Uterus (tissue), 2 donors: Measurements from ENCODE around the gene TSPO2.

Experiments
- POLR2A ChIP-seq, 2 donors: fragments of 450-650 bp; IDR thresholded peaks; one replicate each; pipeline ENCODE4 v1.6.1; 2016; ENCODE audit warnings: antibody characterized with exemption in 2 of 2, mild to moderate bottlenecking in 1 of 2, moderate library complexity in 1 of 2
- TF ChIP-seq, protein P1 (sequence below), 4 experiments: fragments of 200-600 bp in 2 of 4; fragments of 450-650 bp in 2 of 4; sonication (generic) in 2 of 4; IDR thresholded peaks; one replicate each; pipeline ENCODE4 v1.5.1; 2016 to 2019; ENCODE audit warnings: antibody characterized with exemption in 4 of 4, mild to moderate bottlenecking in 2 of 4, moderate library complexity in 1 of 4

GRCh38 chr6:41065550-41066026, 23.3 kb downstream of the TSPO2 start:
- TF ChIP-seq, protein P1, sequence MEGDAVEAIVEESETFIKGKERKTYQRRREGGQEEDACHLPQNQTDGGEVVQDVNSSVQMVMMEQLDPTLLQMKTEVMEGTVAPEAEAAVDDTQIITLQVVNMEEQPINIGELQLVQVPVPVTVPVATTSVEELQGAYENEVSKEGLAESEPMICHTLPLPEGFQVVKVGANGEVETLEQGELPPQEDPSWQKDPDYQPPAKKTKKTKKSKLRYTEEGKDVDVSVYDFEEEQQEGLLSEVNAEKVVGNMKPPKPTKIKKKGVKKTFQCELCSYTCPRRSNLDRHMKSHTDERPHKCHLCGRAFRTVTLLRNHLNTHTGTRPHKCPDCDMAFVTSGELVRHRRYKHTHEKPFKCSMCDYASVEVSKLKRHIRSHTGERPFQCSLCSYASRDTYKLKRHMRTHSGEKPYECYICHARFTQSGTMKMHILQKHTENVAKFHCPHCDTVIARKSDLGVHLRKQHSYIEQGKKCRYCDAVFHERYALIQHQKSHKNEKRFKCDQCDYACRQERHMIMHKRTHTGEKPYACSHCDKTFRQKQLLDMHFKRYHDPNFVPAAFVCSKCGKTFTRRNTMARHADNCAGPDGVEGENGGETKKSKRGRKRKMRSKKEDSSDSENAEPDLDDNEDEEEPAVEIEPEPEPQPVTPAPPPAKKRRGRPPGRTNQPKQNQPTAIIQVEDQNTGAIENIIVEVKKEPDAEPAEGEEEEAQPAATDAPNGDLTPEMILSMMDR (IDR thresholded peaks at IDR 0.05), result no peak
- TF ChIP-seq POLR2A (IDR thresholded peaks at IDR 0.05), result no peak
